ENCODE results near the gene SSR4. TPM values are rescaled to one million over a fixed set of nuclear protein-coding genes. Genes with fewer than 3 reads are reported as not detected.
"Not testable (repeated sequence)": the region's sequence is repeated elsewhere in the genome, so short reads cannot be mapped to it uniquely, and the experiment has no call there.

The SSR4 gene
- polyA plus RNA-seq, 1 donor (not counting 4 experiments of a cell fraction or from before 2014, with no cell fraction given), result 187 TPM

- FAIRE-seq (no peak), DNase-seq (ENCODE audit: low read depth, low spot score) (no peak)
- no peaks in the 10 kb centered on the region for H3K9me3 ChIP-seq (ENCODE audit: control insufficient read depth, low read depth, low read length)
- no peaks in the 10 kb centered on the region for H4K20me1 ChIP-seq (ENCODE audit: control insufficient read depth, extremely low read depth, insufficient read depth, low read length)
- H3K9me1 ChIP-seq (ENCODE audit: control insufficient read depth, extremely low read depth, insufficient read depth, low read length), result no peaks in the 10 kb centered on the region
- TF ChIP-seq EZH2 (IDR thresholded peaks at IDR 0.05; ENCODE audit: low read length) (no peak), CTCF (optimal IDR thresholded peaks at IDR 0.05 in 1 of 3, IDR thresholded peaks at IDR 0.05 in 1 of 3, conservative IDR thresholded peaks at IDR 0.05 in 1 of 3; ENCODE audit: extremely low read depth in 1 of 3, insufficient read depth in 2 of 3, low read length in 3 of 3) (no peak)
- dilution Hi-C loops (cut with MboI; ENCODE audit: extremely low pct_ligation_motif_present, low sequenced_read_pairs), result no loop called here
- no peaks in the 10 kb centered on the region for H3K36me3 ChIP-seq (ENCODE audit: control insufficient read depth in 2 of 2, extremely low read depth in 1 of 2, insufficient read depth in 2 of 2, low read length in 2 of 2)
- no peak overlapping the region for H3K4me2 ChIP-seq (ENCODE audit: control insufficient read depth, extremely low read depth, insufficient read depth, low read depth, low read length)
- H3K27me3 ChIP-seq (ENCODE audit: control insufficient read depth, extremely low read depth, insufficient read depth, low read length), result no peaks in the 10 kb centered on the region
- H3K4me3 ChIP-seq (ENCODE audit: control insufficient read depth in 2 of 3, extremely low read depth in 1 of 3, insufficient read depth in 2 of 3, low read depth in 1 of 3, low read length in 3 of 3), result no peak overlapping the region
- H3K9ac ChIP-seq (ENCODE audit: control insufficient read depth, extremely low read depth, insufficient read depth, low read length), result no peak overlapping the region
- H3K4me1 ChIP-seq (ENCODE audit: control insufficient read depth, extremely low read depth, insufficient read depth, low read length), result peaks cover 4% of the 10 kb centered on the region
- no peak overlapping the region for H2AFZ ChIP-seq (ENCODE audit: control insufficient read depth, low read length)
- H3K79me2 ChIP-seq (ENCODE audit: control insufficient read depth, insufficient read depth, low read length), result no peaks in the 10 kb centered on the region
- H3K27ac ChIP-seq (ENCODE audit: control insufficient read depth, insufficient read depth, low read length), result no peak overlapping the region
Observed at GRCh38 chrX:153746359-153746758, 48.1 kb upstream of the SSR4 start.

GRCh38 chrX:153746991-153747390, 47.5 kb upstream of the SSR4 start:
- H3K27ac ChIP-seq (ENCODE audit: control insufficient read depth, insufficient read depth, low read length); H3K9me3 ChIP-seq (ENCODE audit: control insufficient read depth, low read depth, low read length); H3K4me1 ChIP-seq (ENCODE audit: control insufficient read depth, extremely low read depth, insufficient read depth, low read length); H3K4me3 ChIP-seq (ENCODE audit: control insufficient read depth in 2 of 3, extremely low read depth in 1 of 3, insufficient read depth in 2 of 3, low read depth in 1 of 3, low read length in 3 of 3); FAIRE-seq; H3K27me3 ChIP-seq (ENCODE audit: control insufficient read depth, extremely low read depth, insufficient read depth, low read length); H4K20me1 ChIP-seq (ENCODE audit: control insufficient read depth, extremely low read depth, insufficient read depth, low read length); H3K36me3 ChIP-seq (ENCODE audit: control insufficient read depth in 2 of 2, extremely low read depth in 1 of 2, insufficient read depth in 2 of 2, low read length in 2 of 2); H2AFZ ChIP-seq (ENCODE audit: control insufficient read depth, low read length); H3K9me1 ChIP-seq (ENCODE audit: control insufficient read depth, extremely low read depth, insufficient read depth, low read length); H3K4me2 ChIP-seq (ENCODE audit: control insufficient read depth, extremely low read depth, insufficient read depth, low read depth, low read length); DNase-seq (ENCODE audit: low read depth, low spot score); dilution Hi-C loops (cut with MboI; ENCODE audit: extremely low pct_ligation_motif_present, low sequenced_read_pairs); H3K9ac ChIP-seq (ENCODE audit: control insufficient read depth, extremely low read depth, insufficient read depth, low read length); H3K79me2 ChIP-seq (ENCODE audit: control insufficient read depth, insufficient read depth, low read length): not testable (repeated sequence)

GRCh38 chrX:153749017-153749416, 45.5 kb upstream of the SSR4 start:
- H4K20me1 ChIP-seq (ENCODE audit: control insufficient read depth, extremely low read depth, insufficient read depth, low read length); FAIRE-seq; DNase-seq (ENCODE audit: low read depth, low spot score); H3K36me3 ChIP-seq (ENCODE audit: control insufficient read depth in 2 of 2, extremely low read depth in 1 of 2, insufficient read depth in 2 of 2, low read length in 2 of 2); H3K4me3 ChIP-seq (ENCODE audit: control insufficient read depth in 2 of 3, extremely low read depth in 1 of 3, insufficient read depth in 2 of 3, low read depth in 1 of 3, low read length in 3 of 3); H3K9ac ChIP-seq (ENCODE audit: control insufficient read depth, extremely low read depth, insufficient read depth, low read length); H3K4me1 ChIP-seq (ENCODE audit: control insufficient read depth, extremely low read depth, insufficient read depth, low read length); H3K9me3 ChIP-seq (ENCODE audit: control insufficient read depth, low read depth, low read length); H3K9me1 ChIP-seq (ENCODE audit: control insufficient read depth, extremely low read depth, insufficient read depth, low read length); H3K4me2 ChIP-seq (ENCODE audit: control insufficient read depth, extremely low read depth, insufficient read depth, low read depth, low read length); dilution Hi-C loops (cut with MboI; ENCODE audit: extremely low pct_ligation_motif_present, low sequenced_read_pairs); H3K79me2 ChIP-seq (ENCODE audit: control insufficient read depth, insufficient read depth, low read length); H3K27me3 ChIP-seq (ENCODE audit: control insufficient read depth, extremely low read depth, insufficient read depth, low read length); H2AFZ ChIP-seq (ENCODE audit: control insufficient read depth, low read length); H3K27ac ChIP-seq (ENCODE audit: control insufficient read depth, insufficient read depth, low read length): not testable (repeated sequence)
